HepG2 (cell line): ENCODE data around the gene ONECUT2. TPM values are rescaled to one million over a fixed set of nuclear protein-coding genes. Genes with fewer than 3 reads are reported as not detected.

Experiments
- ATAC-seq: fragments of 200-7000 bp; cut with Tn5 transposase; 3 replicates; pipeline ENCODE4 v1.9.1; 2020; ENCODE audit warnings: mild to moderate bottlenecking, moderate library complexity
- BruUV-seq: library from RNA; stranded (reverse); fragments of 400-500 nt; replicated peaks from 2 replicates; lab custom pipeline; 2021; lab: Mats Ljungman, UMichigan
- CTCF ChIA-PET: fragments of 300-600 bp; formaldehyde crosslinking; extraction: SDS; loops from one replicate; lab custom pipeline; 2021; ENCODE audit warnings: low total read pairs, inconsistent platforms, low intra/inter-chr PET ratio; lab: Yijun Ruan, JAX
- POLR2A ChIA-PET: fragments of 350-600 bp; sonication (Branson Sonifier 250); formaldehyde crosslinking; loops from one replicate; lab custom pipeline; 2020; ENCODE audit warnings: antibody characterized with exemption, inconsistent platforms; lab: Yijun Ruan, JAX
- DNase-seq: peaks from one replicate; pipeline ENCODE4 v3.0.0-alpha.2; 2015; ENCODE audit warnings: low spot score
- FAIRE-seq: peaks from 3 replicates; lab custom pipeline; 2011; peaks lifted over from hg19 to GRCh38; lab: Jason Lieb, UNC
- H2AFZ ChIP-seq: one replicate; pipeline ENCODE4 v1.6.1; 2011; ENCODE audit warnings: low read length, inconsistent platforms
- H3K27ac ChIP-seq: fragments of 300-600 bp; 3 replicates; pipeline ENCODE4 v1.8.0; 2011; ENCODE audit warnings: mixed run types, mild to moderate bottlenecking, mixed read lengths, low read length, inconsistent platforms; ENCODE audit not compliant: insufficient read depth; ENCODE audit errors: extremely low read length
- H3K27me3 ChIP-seq, 2 experiments: fragments of 200-600 bp in 1 of 2; 2 replicates in 1 of 2; 3 replicates in 1 of 2; pipeline versions ENCODE4 v1.6.0 to v1.8.0; 2011; ENCODE audit warnings: low read length in 2 of 2, mild to moderate bottlenecking in 2 of 2, moderate library complexity in 2 of 2, inconsistent platforms in 1 of 2; ENCODE audit not compliant: insufficient read depth in 2 of 2, control insufficient read depth in 1 of 2
- H3K36me3 ChIP-seq, 2 experiments: fragments of 200-600 bp in 1 of 2; replicated peaks in 1 of 2; 2 replicates in 1 of 2; 3 replicates in 1 of 2; pipeline versions ENCODE4 v1.5.1 to v1.8.0; 2011; ENCODE audit warnings: low read length in 2 of 2, inconsistent platforms in 1 of 2; ENCODE audit not compliant: insufficient read depth in 2 of 2, control insufficient read depth in 1 of 2
- H3K4me1 ChIP-seq: 2 replicates; pipeline ENCODE4 v1.5.1; 2012; ENCODE audit warnings: low read length, inconsistent platforms; ENCODE audit not compliant: insufficient read depth
- H3K4me2 ChIP-seq: 2 replicates; pipeline ENCODE4 v1.6.0; 2011; ENCODE audit warnings: low read depth, low read length, inconsistent platforms
- H3K4me3 ChIP-seq, 3 experiments: fragments of 200-600 bp in 1 of 3; sonication (generic), shearing (Covaris generic) in 1 of 3; replicated peaks in 1 of 3; 2 replicates each; pipeline ENCODE4 v1.5.1; 2011 to 2016; ENCODE audit warnings: low read length in 3 of 3, inconsistent platforms in 2 of 3, low read depth in 2 of 3, mild to moderate bottlenecking in 2 of 3, control low read depth in 1 of 3, mixed read lengths in 1 of 3; ENCODE audit not compliant: insufficient read depth in 1 of 3
- H3K79me2 ChIP-seq: one replicate; pipeline ENCODE4 v1.6.1; 2011; ENCODE audit warnings: low read length, inconsistent platforms; ENCODE audit not compliant: insufficient read depth
- H3K9ac ChIP-seq: 2 replicates; pipeline ENCODE4 v1.6.0; 2011; ENCODE audit warnings: mild to moderate bottlenecking, low read depth, low read length, inconsistent platforms; ENCODE audit not compliant: insufficient read depth
- H3K9me3 ChIP-seq: 2 replicates; pipeline ENCODE4 v1.5.1; 2012; ENCODE audit warnings: mild to moderate bottlenecking, low read length
- H4K20me1 ChIP-seq: 2 replicates; pipeline ENCODE4 v1.6.0; 2011; ENCODE audit warnings: inconsistent platforms, mild to moderate bottlenecking, low read length, moderate library complexity; ENCODE audit not compliant: insufficient read depth
- MZF1 ChIP-seq: sonication (generic); formaldehyde crosslinking; IDR thresholded peaks from 2 replicates; pipeline ENCODE4 v1.8.1; 2023; ENCODE audit warnings: mild to moderate bottlenecking, missing genetic modification reagents, borderline replicate concordance
- NCOA2 ChIP-seq: sonication (generic); formaldehyde crosslinking; IDR thresholded peaks from 2 replicates; pipeline ENCODE4 v1.8.0; 2022; ENCODE audit warnings: inconsistent platforms
- NR2C2 ChIP-seq: sonication (generic); formaldehyde crosslinking; IDR thresholded peaks from 2 replicates; pipeline ENCODE4 v1.4.0; 2020; ENCODE audit warnings: missing genetic modification reagents, mild to moderate bottlenecking, moderate library complexity, borderline replicate concordance
- NR2F2 ChIP-seq: IDR thresholded peaks from 2 replicates; pipeline ENCODE4 v1.6.1; 2012; ENCODE audit warnings: low read depth, inconsistent platforms, borderline replicate concordance
- SMAD9 ChIP-seq: sonication (generic); formaldehyde crosslinking; IDR thresholded peaks from 2 replicates; pipeline ENCODE4 v1.5.1; 2020; ENCODE audit warnings: mild to moderate bottlenecking, missing genetic modification reagents
- ZNF230 ChIP-seq: sonication (generic); formaldehyde crosslinking; IDR thresholded peaks from 2 replicates; pipeline ENCODE4 v1.4.0; 2020; ENCODE audit warnings: mild to moderate bottlenecking, missing genetic modification reagents
- ZNF616 ChIP-seq: sonication (generic); formaldehyde crosslinking; IDR thresholded peaks from 2 replicates; pipeline ENCODE4 v1.5.0; 2020; ENCODE audit warnings: low read depth, mild to moderate bottlenecking, missing genetic modification reagents
- ZNF746 ChIP-seq: sonication (generic); formaldehyde crosslinking; IDR thresholded peaks from 2 replicates; pipeline ENCODE4 v1.8.0; 2022; ENCODE audit warnings: mild to moderate bottlenecking, missing genetic modification reagents
- WGBS: methylation state at CpG from one replicate; pipeline ENCODE4 v1.1.6; 2017; ENCODE audit warnings: low lambda C conversion rate; 5-methylcytosine and 5-hydroxymethylcytosine counted together
- in situ Hi-C: cut with HindIII; loops from 2 replicates; pipeline ENCODE4 v1.10.0; 2017; ENCODE audit warnings: low pct_unique_long_range_greater_than_20kb; ENCODE audit not compliant: extremely low pct_ligation_motif_present
- intact Hi-C: fragments of 100-400 bp; cut with micrococcal nuclease; formaldehyde crosslinking; loops from one replicate; pipeline ENCODE4 v1.10.0; 2022; ENCODE audit not compliant: unreplicated experiment
- polyA plus RNA-seq, 8 experiments: library from polyadenylated mRNA; depleted of rRNA in 3 of 8; stranded (reverse) in 7 of 8; unstranded in 1 of 8; fragments of >200 nt; fragmentation: Illumina TruSeq in 4 of 8; extraction: Trizol in 4 of 8; gene quantifications; 2 replicates each; pipeline versions ENCODE4 v1.2.1 to v1.2.3, GENCODE V29; 2011 to 2016; ENCODE audit warnings: low read depth in 4 of 8, missing spikeins in 1 of 8, mixed read lengths in 1 of 8; ENCODE audit not compliant: insufficient read depth in 1 of 8
- total RNA-seq, 5 experiments: library from RNA; depleted of rRNA; stranded (reverse); fragments of >200 nt; fragmentation: Illumina TruSeq; extraction: Trizol; gene quantifications; 2 replicates each; pipeline ENCODE4 v1.2.3, GENCODE V29; 2016; ENCODE audit warnings: low read depth in 1 of 5
- TF ChIP-seq, protein P1 (sequence below), 2 experiments: fragments of 450-650 bp in 1 of 2; sonication (generic) in 1 of 2; formaldehyde crosslinking; IDR thresholded peaks; 2 replicates each; pipeline versions ENCODE4 v1.5.0 to v1.8.0; 2020 to 2022; ENCODE audit warnings: mild to moderate bottlenecking in 1 of 2, missing genetic modification reagents in 1 of 2
- TF ChIP-seq, protein P2 (sequence below): sonication (generic); formaldehyde crosslinking; IDR thresholded peaks from 2 replicates; pipeline ENCODE4 v1.8.0; 2022; ENCODE audit warnings: mild to moderate bottlenecking, missing genetic modification reagents
- TF ChIP-seq, protein P3 (sequence below): IDR thresholded peaks from 2 replicates; pipeline ENCODE4 v1.6.1; 2018; ENCODE audit warnings: missing genetic modification reagents

The ONECUT2 gene
- total and polyA plus RNA-seq, 2 of the 13 experiments (the other 11 are each of a cell fraction or from before 2014, with no cell fraction given) = 3.0 to 3.2 TPM

DNA sequence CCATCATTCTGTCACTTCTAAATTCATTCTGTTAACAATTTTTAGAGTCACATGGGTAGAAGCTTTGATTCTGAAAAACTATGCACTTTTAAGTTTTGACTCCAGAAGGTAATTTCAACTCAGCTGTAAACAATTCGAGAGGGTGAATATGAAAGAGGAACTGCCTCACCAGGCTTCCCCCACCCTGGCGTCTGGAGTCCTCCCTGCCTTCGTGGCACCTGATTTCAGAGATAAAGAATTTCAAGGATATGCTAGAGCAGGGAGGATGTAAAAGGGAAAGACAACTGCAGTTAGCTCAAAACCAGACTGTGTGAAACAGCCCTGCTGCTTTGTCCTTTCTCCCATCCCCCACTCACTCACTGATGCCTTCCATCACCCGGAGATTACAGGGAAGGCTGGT is 40.7 kb downstream of the ONECUT2 start:
- Histone ChIP-seq H3K79me2 (no peaks in the 10 kb centered on the region), H2AFZ (no peak overlapping the region), H4K20me1 (no peaks in the 10 kb centered on the region; the same call in 1 of the 2 replicates), H3K9me3 (no peaks in the 10 kb centered on the region), H3K4me3 (no peak overlapping the region), H3K27me3 (no peaks in the 10 kb centered on the region), H3K27ac (no peak overlapping the region), H3K4me1 (no peaks in the 10 kb centered on the region), H3K36me3 (peaks cover 3 to 11% of the 10 kb centered on the region in 2 experiments; a peak in 3 of 5 replicates), H3K4me2 (no peak overlapping the region), H3K9ac (no peak overlapping the region)
- CTCF ChIA-PET = no interaction called here
- POLR2A ChIA-PET = no interaction called here
- intact Hi-C loops = no loop called here
- DNase-seq (no peak), ATAC-seq (no peak), FAIRE-seq (no peak)
- 95% methylated on average over 4 of the region's 4 CpGs for WGBS
- no TSS peak for BruUV-seq
- TF ChIP-seq MZF1 (CRISPR knock-in tag) (no peak), ZNF616 (CRISPR knock-in tag) (no peak), NCOA2 (CRISPR knock-in tag) (no peak), ZNF230 (CRISPR knock-in tag) (no peak), SMAD9 (CRISPR knock-in tag) (no peak), NR2F2 (no peak), NR2C2 (CRISPR knock-in tag) (no peak), ZNF746 (CRISPR knock-in tag) (no peak)
- TF ChIP-seq, protein P1, sequence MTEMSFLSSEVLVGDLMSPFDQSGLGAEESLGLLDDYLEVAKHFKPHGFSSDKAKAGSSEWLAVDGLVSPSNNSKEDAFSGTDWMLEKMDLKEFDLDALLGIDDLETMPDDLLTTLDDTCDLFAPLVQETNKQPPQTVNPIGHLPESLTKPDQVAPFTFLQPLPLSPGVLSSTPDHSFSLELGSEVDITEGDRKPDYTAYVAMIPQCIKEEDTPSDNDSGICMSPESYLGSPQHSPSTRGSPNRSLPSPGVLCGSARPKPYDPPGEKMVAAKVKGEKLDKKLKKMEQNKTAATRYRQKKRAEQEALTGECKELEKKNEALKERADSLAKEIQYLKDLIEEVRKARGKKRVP (CRISPR knock-in tag; IDR thresholded peaks at IDR 0.05) = no peak
- TF ChIP-seq, protein P2, sequence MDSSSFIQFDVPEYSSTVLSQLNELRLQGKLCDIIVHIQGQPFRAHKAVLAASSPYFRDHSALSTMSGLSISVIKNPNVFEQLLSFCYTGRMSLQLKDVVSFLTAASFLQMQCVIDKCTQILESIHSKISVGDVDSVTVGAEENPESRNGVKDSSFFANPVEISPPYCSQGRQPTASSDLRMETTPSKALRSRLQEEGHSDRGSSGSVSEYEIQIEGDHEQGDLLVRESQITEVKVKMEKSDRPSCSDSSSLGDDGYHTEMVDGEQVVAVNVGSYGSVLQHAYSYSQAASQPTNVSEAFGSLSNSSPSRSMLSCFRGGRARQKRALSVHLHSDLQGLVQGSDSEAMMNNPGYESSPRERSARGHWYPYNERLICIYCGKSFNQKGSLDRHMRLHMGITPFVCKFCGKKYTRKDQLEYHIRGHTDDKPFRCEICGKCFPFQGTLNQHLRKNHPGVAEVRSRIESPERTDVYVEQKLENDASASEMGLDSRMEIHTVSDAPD (CRISPR knock-in tag) = no peak
- TF ChIP-seq, protein P3, sequence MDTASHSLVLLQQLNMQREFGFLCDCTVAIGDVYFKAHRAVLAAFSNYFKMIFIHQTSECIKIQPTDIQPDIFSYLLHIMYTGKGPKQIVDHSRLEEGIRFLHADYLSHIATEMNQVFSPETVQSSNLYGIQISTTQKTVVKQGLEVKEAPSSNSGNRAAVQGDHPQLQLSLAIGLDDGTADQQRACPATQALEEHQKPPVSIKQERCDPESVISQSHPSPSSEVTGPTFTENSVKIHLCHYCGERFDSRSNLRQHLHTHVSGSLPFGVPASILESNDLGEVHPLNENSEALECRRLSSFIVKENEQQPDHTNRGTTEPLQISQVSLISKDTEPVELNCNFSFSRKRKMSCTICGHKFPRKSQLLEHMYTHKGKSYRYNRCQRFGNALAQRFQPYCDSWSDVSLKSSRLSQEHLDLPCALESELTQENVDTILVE (CRISPR knock-in tag) = no peak
- in situ Hi-C loops = no loop called here
